ENCODE data around the gene SOX15. TPM values are rescaled to one million over a fixed set of nuclear protein-coding genes. Genes with fewer than 3 reads are reported as not detected.

SOX15 gene
- total and polyA plus RNA-seq, 10 of the 15 experiments (the other 5 are each of a cell fraction or from before 2014, with no cell fraction given) = 0.06 to 0.53 (median 0.16) TPM; not detected in 2

DNA sequence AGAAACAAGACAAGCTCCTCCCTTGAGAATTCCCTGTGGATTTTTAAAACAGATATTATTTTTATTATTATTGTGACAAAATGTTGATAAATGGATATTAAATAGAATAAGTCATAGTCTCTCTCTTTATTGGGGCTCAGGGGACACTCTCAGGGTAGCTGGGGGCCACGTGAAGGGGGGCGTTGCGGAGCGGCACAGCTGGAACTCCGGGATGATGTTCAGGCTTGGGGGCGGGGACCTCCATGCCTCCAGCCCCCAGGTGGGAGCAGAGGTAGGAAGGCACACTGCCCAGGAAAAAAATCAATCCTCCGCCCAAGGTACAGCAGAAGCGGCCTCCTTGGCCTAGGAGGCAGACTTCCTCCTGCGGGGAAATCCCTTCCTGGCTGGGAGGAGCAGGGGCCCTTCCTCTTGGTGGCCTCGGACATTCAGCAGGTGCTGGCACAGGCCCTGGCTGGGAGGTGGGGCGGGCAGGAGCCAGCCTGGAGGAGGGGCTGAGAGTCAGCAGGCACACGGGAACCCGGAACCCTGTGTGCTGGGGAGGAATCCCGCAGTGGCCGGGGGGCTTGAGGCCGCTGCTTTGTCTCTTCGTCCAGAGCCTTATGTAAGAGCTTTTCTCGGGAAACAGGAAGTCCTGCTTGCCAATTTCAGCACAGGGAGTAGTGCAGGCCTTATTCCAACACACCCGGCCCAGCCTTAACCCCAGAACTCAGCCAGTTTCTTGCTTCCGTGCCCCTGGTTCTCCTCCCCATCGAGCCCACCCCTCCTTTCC lies 31.9 kb downstream of the SOX15 start (continued):
- TF ChIP-seq RELB (IDR thresholded peaks at IDR 0.05; ENCODE audit: low read depth) (peak; percentile 60; the same call in 1 of the 2 replicates), STAT3 (IDR thresholded peaks at IDR 0.05; ENCODE audit: low read depth, low read length) (no peak), MTA2 (IDR thresholded peaks at IDR 0.05; ENCODE audit: low read depth) (peak; percentile 42; the same call in 1 of the 2 replicates), WRNIP1 (IDR thresholded peaks at IDR 0.05; ENCODE audit: borderline replicate concordance, low read depth, low read length) (no peak), TCF3 (IDR thresholded peaks at IDR 0.05; ENCODE audit: borderline replicate concordance, insufficient read depth, low read depth, low read length) (peak; percentile 63; the same call in 1 of the 2 replicates), MYC (IDR thresholded peaks at IDR 0.05; ENCODE audit: insufficient read depth, insufficient read length, insufficient replicate concordance, low read length, severe bottlenecking) (peak; percentile 10), ASH2L (IDR thresholded peaks at IDR 0.05; ENCODE audit: borderline replicate concordance, low read depth) (no peak), ESRRA (IDR thresholded peaks at IDR 0.05; ENCODE audit: low read length) (no peak), E2F4 (IDR thresholded peaks at IDR 0.05; ENCODE audit: low read depth, low read length) (no peak), SMAD1 (IDR thresholded peaks at IDR 0.05; ENCODE audit: low read depth, partially characterized antibody) (no peak), JUND (IDR thresholded peaks at IDR 0.05; ENCODE audit: low read depth, low read length) (no peak), SPI1 (IDR thresholded peaks at IDR 0.05; ENCODE audit: borderline replicate concordance, insufficient read depth, low read depth, low read length) (peak; percentile 63), POLR2A (IDR thresholded peaks at IDR 0.05; ENCODE audit: low read depth, low read length) (peak; percentile 71), BHLHE40 (IDR thresholded peaks at IDR 0.05; ENCODE audit: borderline replicate concordance in 1 of 2, low read depth in 2 of 2, low read length in 1 of 2) (peak in 1 of 2 experiments; percentile 76; a peak in 3 of 4 replicates), ZNF217 (IDR thresholded peaks at IDR 0.05) (no peak), HDAC2 (IDR thresholded peaks at IDR 0.05) (no peak), CHD4 (IDR thresholded peaks at IDR 0.05) (no peak)
- TF ChIP-seq, protein P1, sequence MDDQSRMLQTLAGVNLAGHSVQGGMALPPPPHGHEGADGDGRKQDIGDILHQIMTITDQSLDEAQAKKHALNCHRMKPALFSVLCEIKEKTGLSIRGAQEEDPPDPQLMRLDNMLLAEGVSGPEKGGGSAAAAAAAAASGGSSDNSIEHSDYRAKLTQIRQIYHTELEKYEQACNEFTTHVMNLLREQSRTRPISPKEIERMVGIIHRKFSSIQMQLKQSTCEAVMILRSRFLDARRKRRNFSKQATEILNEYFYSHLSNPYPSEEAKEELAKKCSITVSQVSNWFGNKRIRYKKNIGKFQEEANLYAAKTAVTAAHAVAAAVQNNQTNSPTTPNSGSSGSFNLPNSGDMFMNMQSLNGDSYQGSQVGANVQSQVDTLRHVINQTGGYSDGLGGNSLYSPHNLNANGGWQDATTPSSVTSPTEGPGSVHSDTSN (IDR thresholded peaks at IDR 0.05; ENCODE audit: insufficient replicate concordance, low read depth, low read length) = no peak
- TF ChIP-seq, protein P2, sequence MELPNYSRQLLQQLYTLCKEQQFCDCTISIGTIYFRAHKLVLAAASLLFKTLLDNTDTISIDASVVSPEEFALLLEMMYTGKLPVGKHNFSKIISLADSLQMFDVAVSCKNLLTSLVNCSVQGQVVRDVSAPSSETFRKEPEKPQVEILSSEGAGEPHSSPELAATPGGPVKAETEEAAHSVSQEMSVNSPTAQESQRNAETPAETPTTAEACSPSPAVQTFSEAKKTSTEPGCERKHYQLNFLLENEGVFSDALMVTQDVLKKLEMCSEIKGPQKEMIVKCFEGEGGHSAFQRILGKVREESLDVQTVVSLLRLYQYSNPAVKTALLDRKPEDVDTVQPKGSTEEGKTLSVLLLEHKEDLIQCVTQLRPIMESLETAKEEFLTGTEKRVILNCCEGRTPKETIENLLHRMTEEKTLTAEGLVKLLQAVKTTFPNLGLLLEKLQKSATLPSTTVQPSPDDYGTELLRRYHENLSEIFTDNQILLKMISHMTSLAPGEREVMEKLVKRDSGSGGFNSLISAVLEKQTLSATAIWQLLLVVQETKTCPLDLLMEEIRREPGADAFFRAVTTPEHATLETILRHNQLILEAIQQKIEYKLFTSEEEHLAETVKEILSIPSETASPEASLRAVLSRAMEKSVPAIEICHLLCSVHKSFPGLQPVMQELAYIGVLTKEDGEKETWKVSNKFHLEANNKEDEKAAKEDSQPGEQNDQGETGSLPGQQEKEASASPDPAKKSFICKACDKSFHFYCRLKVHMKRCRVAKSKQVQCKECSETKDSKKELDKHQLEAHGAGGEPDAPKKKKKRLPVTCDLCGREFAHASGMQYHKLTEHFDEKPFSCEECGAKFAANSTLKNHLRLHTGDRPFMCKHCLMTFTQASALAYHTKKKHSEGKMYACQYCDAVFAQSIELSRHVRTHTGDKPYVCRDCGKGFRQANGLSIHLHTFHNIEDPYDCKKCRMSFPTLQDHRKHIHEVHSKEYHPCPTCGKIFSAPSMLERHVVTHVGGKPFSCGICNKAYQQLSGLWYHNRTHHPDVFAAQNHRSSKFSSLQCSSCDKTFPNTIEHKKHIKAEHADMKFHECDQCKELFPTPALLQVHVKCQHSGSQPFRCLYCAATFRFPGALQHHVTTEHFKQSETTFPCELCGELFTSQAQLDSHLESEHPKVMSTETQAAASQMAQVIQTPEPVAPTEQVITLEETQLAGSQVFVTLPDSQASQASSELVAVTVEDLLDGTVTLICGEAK (IDR thresholded peaks at IDR 0.05; ENCODE audit: borderline replicate concordance) = no peak
- TF ChIP-seq, protein P3, sequence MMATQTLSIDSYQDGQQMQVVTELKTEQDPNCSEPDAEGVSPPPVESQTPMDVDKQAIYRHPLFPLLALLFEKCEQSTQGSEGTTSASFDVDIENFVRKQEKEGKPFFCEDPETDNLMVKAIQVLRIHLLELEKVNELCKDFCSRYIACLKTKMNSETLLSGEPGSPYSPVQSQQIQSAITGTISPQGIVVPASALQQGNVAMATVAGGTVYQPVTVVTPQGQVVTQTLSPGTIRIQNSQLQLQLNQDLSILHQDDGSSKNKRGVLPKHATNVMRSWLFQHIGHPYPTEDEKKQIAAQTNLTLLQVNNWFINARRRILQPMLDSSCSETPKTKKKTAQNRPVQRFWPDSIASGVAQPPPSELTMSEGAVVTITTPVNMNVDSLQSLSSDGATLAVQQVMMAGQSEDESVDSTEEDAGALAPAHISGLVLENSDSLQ (IDR thresholded peaks at IDR 0.05) = no peak
